Pulmonary artery endothelial cell (primary cell): ENCODE data around the gene PTCH2. TPM values are rescaled to one million over a fixed set of nuclear protein-coding genes. Genes with fewer than 3 reads are reported as not detected.
"Not testable (repeated sequence)": the region's sequence is repeated elsewhere in the genome, so short reads cannot be mapped to it uniquely, and the experiment has no call there.

Source experiments
- DNase-seq: peaks from one replicate; pipeline ENCODE4 v3.0.0-alpha.2; 2011; ENCODE audit warnings: low read depth, low spot score
- total RNA-seq: library from RNA; depleted of rRNA; stranded (reverse); fragments of >200 nt; gene quantifications from 2 replicates; pipeline ENCODE4 v1.2.3, GENCODE V29; 2014

The PTCH2 gene
- total RNA-seq, 1 donor from 2014 or later, result 0.07 TPM

DNA sequence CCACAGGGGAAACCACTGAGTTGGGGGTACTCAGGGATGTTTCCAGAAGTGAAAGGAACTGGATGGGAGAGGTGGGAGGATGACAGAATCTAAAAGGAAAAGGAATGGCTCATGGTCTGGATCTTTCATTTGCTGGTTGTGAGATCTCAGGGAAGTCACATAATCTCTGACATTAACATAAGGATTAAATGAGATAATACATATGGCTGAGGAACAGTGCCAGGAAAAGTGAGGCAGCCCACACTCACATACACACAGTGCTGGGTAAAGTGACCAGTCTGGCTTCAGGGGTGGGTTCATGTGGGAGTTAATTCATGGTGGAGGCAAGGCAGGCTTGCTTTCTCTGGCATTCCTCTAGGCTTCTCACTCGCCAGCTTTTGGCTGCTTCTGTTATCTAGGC, 3.9 kb upstream of the PTCH2 start:
- no peak for DNase-seq

DNA sequence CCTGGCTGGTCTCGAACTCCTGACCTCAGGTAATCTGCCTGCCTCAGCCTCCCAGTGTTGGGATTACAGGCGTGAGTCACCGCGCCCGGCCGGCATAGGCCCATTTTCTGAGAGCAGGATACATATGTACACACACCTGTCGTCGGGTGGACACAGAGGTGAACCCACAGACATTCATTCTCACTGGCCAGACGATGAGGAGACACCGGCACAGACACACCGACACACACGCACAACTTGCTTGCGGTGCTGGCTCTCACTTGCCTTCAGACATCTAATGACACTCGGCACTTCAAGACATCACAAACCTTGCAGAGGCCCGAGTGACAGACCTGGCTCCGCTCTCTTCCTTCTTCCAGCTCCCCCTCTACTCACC, 579 bp downstream of the PTCH2 start:
- no peak for DNase-seq

DNA sequence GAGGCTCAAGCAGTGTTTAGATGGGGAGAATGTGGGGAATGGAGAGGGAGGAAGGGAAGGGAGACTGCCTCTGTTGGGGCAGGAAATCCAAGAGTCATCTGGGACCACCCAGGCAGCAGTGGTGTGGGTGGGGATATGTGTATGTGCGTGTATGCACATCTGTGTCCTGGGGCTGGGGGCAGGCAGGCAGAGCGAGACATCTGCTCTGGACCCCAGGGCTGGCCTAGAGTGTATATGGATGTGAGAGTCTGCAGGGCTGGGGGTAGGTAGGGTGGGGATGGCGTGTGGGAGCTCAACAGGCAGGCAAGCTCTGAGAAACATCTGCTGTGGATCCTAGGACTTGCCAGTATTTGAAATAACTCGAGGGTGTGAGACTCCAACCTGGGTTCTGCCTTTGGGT, 3.5 kb downstream of the PTCH2 start:
- no peak for DNase-seq

DNA sequence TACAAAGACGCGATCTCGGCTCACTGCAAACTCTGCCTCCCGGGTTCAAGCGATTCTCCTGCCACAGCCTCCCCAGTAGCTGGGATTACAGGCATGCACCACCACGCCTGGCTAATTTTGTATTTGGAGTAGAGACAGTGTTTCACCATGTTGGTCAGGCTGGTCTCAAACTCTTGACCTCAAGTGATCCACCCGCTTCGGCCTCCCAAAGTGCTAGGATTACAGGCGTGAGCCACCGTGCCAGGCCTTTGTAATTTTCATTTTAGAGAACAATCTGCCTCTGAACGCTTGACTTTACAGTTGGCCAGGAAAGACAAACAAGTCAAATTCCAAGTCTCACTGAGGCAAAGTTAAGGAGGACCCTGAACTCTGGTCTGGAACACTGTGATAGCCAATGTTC, 4.8 kb downstream of the PTCH2 start:
- DNase-seq, result not testable (repeated sequence)

DNA sequence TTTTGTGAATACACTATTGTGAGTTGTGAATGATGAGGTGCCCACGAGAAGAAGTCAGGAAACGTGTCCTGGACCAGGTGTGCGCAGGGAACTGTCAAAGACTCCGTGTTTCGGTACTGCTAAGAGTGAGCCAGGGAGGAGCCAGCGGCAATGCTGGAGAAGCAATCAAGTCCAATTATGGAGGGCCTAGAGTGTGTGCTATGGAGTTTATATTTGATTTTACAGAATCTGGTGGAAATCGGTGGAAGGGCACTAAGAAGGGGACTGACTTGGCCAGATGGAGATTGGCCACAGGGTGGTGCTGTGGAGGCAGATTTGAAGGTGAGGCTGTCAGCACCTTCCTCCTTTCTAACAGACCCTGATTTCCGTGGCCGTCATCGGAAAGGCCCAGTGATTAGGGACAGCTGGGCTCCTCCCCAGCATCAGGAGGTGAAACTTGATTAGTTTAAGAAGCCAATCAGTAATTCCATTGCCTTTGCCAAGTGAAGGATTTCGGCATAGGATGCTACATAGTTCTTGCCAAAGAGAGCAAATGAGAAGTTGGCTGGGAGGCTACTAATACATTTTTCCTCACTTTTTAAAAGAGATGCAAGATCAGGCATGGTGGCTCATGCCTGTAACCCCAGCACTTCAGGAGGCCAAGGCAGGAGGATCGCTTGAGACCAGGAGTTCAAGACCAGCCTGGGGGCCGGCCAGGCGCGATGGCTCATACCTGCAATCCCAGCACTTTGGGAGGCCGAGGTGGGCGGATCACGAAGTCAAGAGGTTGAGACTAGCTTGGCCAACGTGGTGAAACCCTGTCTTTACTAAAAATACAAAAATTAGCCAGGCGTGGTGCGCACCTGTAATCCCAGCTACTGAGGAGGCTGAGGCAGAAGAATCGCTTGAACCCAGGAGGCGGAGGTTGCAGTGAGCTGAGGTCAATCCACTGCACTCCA, 7.0 kb downstream of the PTCH2 start:
- peak; percentile 59 for DNase-seq

DNA sequence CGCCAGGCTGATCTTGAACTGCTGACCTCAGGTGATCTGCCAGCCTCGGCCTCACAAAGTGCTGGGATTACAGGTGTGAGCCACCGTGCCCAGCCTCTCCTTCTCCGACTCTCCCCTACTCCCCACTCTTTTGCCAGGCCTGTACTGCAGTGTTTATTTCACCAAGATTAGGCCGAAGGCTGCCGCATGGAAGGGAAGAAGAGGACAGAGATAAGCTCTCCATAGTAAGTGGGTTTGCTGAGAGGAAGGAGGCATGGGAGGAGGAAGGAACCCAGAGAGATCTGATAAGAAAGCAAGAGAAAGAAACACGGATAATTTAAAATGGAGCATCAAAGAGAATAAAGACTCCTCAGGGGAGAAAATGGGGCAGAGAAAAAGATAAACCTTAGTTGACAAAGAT, 8.7 kb downstream of the PTCH2 start:
- no peak for DNase-seq

DNA sequence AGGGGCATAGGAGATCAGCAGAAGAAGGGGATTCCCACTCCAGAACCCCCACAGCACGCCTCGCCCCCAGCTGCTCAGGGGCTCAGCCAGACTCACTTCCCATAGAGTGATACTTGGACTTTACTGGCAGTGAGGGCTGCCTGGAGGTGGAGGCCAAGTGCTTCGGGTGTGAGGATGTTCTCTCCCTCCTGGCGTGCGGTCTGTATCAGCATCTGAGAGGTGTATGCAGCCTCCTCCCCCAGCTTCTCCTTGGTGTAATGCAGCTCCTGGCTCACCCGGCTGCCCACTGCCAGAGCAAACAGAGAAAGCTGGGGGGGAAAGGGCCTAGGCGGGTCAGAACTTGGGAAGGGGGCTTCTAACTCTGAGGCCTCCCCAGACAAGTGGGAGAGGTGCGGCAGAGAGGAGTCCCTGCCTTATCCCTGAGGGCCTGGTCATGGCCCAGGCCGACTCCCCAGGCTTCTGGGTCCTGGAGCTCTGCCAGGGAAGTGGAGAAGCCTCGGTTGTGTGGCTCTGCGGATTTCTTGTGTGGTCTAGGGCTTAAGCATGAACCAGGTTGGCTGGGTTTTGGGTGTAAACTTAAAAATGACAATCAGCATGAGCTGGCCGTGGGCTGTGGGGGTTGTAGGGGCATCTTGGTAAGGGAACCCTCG, 10.9 kb downstream of the PTCH2 start:
- DNase-seq, result no peak

DNA sequence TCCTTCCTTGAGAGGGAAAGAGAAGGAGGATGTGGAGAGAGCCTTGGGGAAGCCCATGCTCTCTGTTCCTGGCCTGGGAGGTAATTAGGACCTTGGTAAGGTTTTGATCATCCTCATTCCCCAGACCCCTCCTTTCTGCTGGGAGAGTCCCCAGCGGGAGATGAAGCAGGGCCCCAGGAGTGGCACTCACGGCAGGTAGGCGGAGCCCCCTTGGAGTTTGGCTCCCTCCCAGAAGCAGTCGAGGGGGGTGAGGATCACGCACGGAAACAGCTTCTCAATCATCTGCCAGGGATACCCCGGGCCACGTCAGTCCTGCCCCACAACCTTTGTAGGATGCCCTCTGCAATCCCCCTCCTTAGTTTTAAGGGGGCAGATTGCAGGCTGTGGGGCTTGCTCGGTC, 11.5 kb downstream of the PTCH2 start:
- no peak for DNase-seq

DNA sequence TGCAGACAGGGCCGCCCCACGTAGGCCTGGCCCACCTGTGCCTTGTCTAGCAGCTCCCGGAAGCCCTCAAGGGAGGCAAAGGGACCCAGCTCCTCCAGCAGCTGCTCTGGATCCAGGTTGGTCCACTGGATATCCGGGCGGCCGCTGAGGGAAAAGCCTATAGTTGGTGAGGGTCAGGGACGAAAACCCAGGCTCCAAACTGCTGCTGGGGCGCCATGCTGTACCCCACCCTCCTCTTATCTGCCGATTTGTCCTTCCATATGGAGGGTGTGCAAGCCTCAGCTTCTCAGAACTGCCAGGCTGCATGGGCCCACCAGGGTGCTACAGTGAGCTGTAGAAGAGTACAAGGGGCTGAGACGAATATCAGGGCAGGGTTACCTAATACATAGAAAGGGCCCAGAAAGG, 12.2 kb downstream of the PTCH2 start:
- DNase-seq, result no peak

DNA sequence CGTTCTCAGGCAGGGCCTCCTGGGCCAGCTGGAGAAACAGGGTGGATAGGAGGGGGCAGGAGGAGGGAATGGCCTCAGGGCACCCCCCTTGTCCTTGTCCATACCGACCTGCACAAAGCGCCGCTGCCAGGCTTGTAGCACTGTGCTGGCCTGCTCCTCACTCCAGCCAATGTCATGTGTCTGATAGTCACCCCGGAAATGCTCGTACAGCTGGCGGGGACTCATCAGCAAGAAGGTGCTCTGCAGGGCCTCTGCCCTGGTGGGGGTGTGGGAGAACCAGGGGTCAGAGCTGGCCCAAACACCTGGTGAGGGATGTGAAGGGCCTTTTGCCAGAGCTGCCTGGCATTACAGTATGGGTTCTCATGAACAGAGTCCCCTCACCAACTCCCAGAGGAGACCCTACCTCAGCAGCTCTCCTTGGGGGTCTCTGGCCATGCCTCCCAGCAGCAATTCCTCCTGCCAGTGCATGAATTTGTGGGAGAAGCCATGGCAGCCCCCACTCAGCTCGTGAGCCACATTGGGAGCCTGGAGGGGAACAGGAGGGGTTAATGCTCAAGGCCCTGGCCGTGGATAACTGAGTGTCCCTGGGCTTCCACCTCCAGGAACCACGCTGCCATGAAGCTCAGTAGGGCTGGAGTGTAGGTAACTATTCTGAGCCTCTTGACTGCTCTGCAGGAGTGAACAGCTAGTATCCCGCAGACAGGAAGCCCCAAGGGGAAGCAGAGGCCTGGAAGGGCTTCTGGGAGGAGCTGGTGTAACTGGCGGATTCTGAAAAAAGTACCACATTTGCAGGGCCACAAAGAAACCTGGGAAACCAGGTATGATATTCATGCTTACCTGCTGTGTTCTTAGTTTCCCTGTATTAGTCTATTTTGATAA, 13.3 kb downstream of the PTCH2 start:
- DNase-seq, result no peak

DNA sequence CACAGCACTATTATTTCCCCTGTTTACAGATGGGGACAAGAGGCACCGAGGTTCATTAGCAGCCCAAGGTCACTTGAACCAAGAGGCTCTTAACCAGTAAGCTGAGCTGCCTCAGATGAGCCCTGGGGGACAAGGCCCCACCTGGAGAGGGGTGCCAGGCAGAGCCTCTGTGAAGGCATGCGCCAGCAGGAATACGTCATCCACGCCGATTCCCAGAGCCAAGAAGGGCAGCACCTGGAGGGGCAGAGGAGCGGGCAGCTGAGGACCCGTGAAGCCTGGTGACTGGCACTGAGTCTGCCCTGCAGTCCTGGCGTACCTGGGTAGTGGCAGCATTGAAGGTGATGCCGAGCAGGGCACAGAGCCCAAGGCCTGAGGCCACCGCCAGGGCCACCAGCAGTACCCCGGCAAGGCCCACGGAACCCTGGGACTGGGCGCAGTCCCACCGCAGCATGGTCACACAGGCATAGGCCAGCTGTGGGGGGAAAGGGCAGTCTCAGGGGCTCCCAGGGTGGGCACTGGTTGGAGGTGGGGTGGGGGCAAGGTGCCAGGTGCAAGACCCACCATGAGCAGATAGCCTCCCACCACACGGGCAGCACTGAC, 14.1 kb downstream of the PTCH2 start:
- no peak for DNase-seq

DNA sequence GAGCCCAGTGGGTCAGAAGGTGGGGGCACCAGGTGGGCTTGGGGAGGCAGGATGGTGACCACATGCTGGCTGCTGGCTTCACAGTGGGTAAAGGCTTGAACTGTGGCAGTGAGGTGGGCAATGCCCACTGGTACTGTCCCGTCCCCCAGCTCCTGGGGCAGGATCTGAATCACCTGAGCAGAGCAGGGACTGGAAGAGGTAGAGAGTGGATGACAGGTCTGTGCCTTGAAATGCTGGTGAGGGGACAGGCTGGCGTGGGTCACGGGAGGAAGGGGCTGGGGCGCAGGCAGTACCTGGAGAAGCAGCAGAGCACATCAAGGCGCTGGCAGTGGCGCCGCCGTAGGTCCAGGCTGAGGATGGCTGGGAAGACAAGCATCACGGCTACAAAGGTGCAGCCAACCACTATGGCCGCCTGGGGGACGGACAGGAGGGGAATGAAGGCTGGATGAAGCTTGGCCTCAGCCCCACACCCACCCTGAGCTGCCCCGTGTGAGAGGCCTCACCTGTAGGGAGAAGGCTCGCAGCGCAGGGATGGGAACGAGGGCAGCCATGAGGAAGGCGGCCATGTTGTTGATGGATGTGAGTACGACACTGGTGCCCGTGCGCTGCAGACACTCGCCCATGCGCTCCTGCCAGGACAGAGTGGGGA, 14.9 kb downstream of the PTCH2 start:
- no peak for DNase-seq

DNA sequence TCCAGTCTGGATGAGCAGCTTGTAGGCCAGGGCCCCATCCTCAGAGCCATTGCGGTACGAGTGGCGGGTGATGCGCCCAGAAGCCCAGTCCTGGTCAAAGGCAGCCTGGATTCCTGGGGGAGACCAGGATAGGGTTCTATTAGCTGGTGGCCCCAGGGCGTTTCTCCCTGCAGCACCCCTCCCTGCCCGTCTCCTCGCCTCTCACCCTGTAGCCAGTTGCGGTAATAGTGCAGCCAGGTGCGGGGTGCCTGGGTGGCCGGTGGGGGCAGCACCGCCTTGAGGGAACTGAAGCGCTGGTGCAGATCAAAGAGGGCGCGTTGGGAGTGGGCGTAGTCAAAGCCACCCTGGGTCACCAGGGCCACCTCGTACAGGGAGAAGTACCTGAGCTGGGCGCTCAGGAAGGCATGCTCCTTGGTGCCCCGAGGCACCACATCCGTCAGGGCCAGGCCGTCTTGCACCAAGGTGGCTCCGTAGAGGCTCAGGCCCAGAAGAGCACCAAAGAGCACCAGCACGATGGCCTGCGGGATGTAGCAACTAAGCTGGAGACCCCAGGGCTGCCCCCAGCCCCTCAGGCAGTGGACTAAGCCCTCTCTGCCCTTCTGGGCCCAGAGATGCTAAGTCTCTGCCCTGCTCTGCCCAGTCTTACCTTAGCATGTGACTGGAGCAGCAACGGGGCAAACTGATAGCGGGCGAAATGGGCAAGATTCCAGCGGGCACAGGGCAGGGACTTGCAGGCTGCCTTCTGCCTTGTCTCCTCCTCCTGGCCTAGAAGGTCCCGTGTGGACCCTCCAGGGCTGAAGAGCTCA, 15.7 kb downstream of the PTCH2 start:
- DNase-seq, result no peak

DNA sequence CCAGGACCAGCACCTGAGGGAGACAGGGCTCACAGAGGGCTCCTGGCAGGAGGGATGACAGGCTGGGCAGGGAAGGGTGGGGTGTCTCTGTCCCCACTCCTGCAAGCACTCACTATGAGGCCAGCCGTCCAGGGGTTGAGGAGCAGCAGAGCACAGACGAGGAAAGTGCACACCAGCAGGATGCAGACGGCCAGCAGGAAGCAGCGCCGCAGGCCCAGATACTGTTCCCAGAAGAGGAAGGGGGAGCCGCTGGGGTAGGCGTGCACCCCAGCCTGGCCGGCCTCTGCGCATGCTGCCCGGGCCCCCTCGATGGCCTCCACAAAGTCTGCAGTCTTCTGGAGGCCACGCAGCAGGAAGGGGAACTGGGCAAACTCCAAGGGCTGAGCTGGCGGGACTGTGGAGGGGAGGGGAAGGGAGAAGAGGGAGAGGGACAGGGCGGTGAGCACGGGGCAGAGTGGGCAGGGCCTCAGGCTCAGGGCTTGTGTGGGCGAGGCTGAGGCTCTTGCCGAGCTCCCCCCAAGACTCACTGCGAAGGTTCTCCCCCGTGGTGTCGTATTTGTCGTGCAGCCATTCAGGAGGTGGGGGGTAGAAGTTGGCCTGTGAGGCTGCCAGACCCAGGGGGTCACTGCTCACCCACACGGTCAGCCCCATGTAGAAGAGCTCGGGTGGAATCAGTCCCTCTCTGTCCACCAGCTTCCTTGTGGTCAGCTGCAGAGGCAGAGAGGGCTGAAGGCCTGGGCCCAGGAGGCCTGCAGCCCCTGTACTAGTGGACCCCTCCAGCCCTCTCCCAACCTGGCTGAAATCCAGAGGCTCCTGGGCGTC, 16.5 kb downstream of the PTCH2 start:
- no peak for DNase-seq

DNA sequence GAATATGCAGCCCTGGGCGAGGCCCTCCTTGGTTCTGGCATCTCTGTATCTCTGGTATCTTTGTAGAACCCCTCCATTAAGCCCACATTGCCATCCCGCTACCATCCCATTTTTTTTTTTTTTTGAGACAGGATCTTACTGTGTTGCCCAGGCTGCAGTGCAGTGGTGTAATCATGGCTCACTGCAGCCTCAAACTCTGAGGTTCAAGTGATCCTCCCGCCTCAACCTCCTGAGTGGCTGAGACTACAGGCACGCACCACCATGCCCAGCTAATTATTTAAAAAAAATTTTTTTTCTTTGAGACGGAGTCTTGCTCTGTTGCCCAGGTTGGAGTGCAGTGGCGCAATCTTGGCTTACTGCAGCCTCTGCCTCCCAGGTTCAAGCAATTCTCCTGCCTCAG, 18.7 kb downstream of the PTCH2 start:
- DNase-seq, result not testable (repeated sequence)

DNA sequence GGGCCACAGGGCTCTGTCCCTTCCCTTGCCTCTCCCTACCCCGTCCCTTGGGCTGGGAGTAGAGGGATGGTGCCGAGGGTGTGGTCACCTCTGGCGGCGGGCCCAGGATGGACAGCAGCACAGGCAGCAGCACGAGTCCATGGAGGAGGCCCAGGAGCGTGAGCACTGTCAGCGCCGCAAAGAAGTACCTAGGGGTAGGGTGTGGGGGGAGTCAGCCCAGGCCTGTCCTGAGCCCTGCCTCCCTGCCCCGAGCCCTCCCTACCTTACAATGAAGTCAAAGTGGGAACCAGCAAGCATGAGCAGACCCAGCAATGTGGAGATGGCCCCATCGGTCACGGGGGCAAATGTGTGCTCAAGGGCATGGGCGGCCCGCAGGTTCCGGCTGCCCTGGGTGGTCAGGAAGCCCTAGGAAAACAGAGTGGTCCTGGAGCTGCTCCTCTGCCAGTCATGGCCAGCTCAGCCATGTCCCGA, 20.0 kb downstream of the PTCH2 start:
- DNase-seq, result no peak

DNA sequence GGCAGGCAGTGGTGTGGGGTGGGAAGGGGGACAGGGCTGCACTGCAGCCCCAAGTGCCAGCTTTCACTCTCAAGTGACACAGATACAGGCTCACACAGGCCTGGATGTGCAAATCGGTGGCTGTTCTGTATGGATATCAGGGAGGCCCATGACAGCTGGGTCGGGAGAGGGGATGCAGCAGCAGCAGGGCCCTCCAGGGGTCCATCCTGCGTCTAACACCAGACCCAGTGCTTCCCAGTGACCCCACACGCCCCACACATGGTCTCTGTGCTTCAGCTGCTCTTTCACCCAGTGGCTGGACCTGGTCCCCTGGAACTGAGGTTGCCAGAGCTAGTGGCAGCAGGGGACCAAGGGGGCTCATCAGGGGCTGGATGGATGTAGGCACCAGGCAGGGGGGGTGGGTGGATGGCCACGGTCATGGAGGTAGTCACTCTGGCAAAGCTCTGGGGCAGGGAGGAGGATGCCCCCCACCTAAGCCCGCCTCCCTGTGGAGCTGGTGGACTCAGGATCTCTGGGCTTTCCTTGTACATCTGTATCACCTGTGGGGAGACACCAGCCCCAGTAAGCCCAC, 20.8 kb downstream of the PTCH2 start:
- no peak for DNase-seq

DNA sequence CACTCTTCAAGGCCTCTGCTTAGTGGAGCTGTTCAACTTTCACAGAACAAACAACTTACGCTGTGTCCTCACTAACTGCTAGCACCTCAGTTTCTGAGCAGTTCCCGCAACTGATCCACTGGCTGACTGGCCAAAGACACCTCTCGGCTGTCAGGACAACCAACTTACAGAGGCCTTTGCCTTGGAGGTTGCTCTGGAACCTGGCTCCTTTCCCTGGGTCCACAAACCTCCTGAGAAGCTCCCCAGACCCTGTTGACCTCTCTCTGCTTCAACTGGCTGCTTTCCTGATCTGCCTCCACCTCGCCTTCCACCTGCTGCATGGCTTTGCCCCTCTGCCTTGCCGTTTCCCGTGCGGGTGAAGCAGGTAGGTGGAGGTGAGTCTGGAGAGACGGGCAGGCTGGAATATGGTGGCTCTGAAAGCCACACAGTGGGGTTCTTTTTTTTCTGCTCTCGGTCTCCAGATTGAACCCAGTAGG, 21.8 kb downstream of the PTCH2 start:
- no peak for DNase-seq
